IgD-negative memory B cell (primary cell): ENCODE results near the gene TMEM63A. TPM values are rescaled to one million over a fixed set of nuclear protein-coding genes. Genes with fewer than 3 reads are reported as not detected.
"Not testable (repeated sequence)": the region's sequence is repeated elsewhere in the genome, so short reads cannot be mapped to it uniquely, and the experiment has no call there.

Experiments used
- H3K27ac Mint-ChIP-seq, 3 donors: one replicate each; pipeline ENCODE4 v1.8.0; 2020 to 2022; ENCODE audit warnings: mild to moderate bottlenecking in 3 of 3, mixed read lengths in 3 of 3, moderate library complexity in 1 of 3
- H3K27me3 Mint-ChIP-seq: one replicate; pipeline ENCODE4 v1.8.0; 2021; ENCODE audit warnings: mixed read lengths
- H3K36me3 Mint-ChIP-seq: one replicate; pipeline ENCODE4 v1.8.0; 2020; ENCODE audit warnings: mild to moderate bottlenecking, mixed read lengths
- H3K4me1 Mint-ChIP-seq, 3 donors: one replicate each; pipeline ENCODE4 v1.8.0; 2020 to 2022; ENCODE audit warnings: mixed read lengths in 3 of 3, mild to moderate bottlenecking in 1 of 3
- H3K4me3 Mint-ChIP-seq, 4 donors: one replicate each; pipeline ENCODE4 v1.8.0; 2020 to 2022; ENCODE audit warnings: mild to moderate bottlenecking in 4 of 4, mixed read lengths in 4 of 4, moderate library complexity in 3 of 4
- H3K9me3 Mint-ChIP-seq, 3 donors: one replicate each; pipeline ENCODE4 v1.8.0; 2020 to 2021; ENCODE audit warnings: mixed read lengths in 3 of 3, mild to moderate bottlenecking in 1 of 3
- polyA plus RNA-seq: library from polyadenylated mRNA; unstranded; fragments of 300-500 nt; fragmentation: Illumina TruSeq; gene quantifications from one replicate; pipeline ENCODE4 v1.2.3, GENCODE V29; 2021

TMEM63A gene
- polyA plus RNA-seq, 1 donor from 2014 or later, result 32.1 TPM

- H3K9me3 Mint-ChIP-seq, result no peaks in the 10 kb centered on the region
- peak overlapping the region in 1 of 3 donors; percentile 86 for H3K27ac Mint-ChIP-seq
- H3K4me1 Mint-ChIP-seq, result peaks cover 13 to 20% (median 17%) of the 10 kb centered on the region in 3 donors
- H3K27me3 Mint-ChIP-seq, result no peaks in the 10 kb centered on the region
- H3K4me3 Mint-ChIP-seq, result no peak overlapping the region
- H3K36me3 Mint-ChIP-seq, result peaks cover 2% of the 10 kb centered on the region
These were observed 38.8 kb downstream of the TMEM63A start for GRCh38 chr1:225843426-225843795.

GRCh38 chr1:225842788-225843425, 39.3 kb downstream of the TMEM63A start:
- H3K4me3 Mint-ChIP-seq, result no peak overlapping the region
- peaks cover 10 to 15% (median 12%) of the 10 kb centered on the region in 3 donors for H3K4me1 Mint-ChIP-seq
- H3K27ac Mint-ChIP-seq, result peak overlapping the region in 2 of 3 donors; percentile 1 to 34

GRCh38 chr1:225842074-225842473, 40.1 kb downstream of the TMEM63A start:
- no peaks in the 10 kb centered on the region for H3K9me3 Mint-ChIP-seq
- peak overlapping the region in 1 of 3 donors; percentile 59 for H3K27ac Mint-ChIP-seq
- peaks cover 7 to 11% (median 8%) of the 10 kb centered on the region in 3 donors for H3K4me1 Mint-ChIP-seq
- H3K4me3 Mint-ChIP-seq, result no peak overlapping the region
- peaks cover 2% of the 10 kb centered on the region for H3K36me3 Mint-ChIP-seq
- no peaks in the 10 kb centered on the region for H3K27me3 Mint-ChIP-seq

More at GRCh38 chr1:225842788-225843425, 39.3 kb downstream of the TMEM63A start:
- no peaks in the 10 kb centered on the region for H3K27me3 Mint-ChIP-seq
- H3K36me3 Mint-ChIP-seq, result peaks cover 2% of the 10 kb centered on the region
- H3K9me3 Mint-ChIP-seq, result no peaks in the 10 kb centered on the region

GRCh38 chr1:225840713-225841112, 41.5 kb downstream of the TMEM63A start:
- no peaks in the 10 kb centered on the region for H3K9me3 Mint-ChIP-seq
- peaks cover 2 to 5% (median 3%) of the 10 kb centered on the region in 3 donors for H3K4me1 Mint-ChIP-seq
- no peak overlapping the region for H3K4me3 Mint-ChIP-seq
- no peaks in the 10 kb centered on the region for H3K36me3 Mint-ChIP-seq
- no peaks in the 10 kb centered on the region for H3K27me3 Mint-ChIP-seq
- peak overlapping the region in 1 of 3 donors; percentile 35 for H3K27ac Mint-ChIP-seq

- H3K27me3 Mint-ChIP-seq, result no peaks in the 10 kb centered on the region
- H3K4me3 Mint-ChIP-seq, result peak overlapping the region in 1 of 4 donors; percentile 21
- H3K9me3 Mint-ChIP-seq, result no peaks in the 10 kb centered on the region
- peaks cover 2 to 5% (median 3%) of the 10 kb centered on the region in 3 donors for H3K4me1 Mint-ChIP-seq
- H3K27ac Mint-ChIP-seq, result peak overlapping the region in 1 of 3 donors; percentile 35
- H3K36me3 Mint-ChIP-seq, result no peaks in the 10 kb centered on the region
These were observed 42.0 kb downstream of the TMEM63A start for GRCh38 chr1:225840223-225840610.

GRCh38 chr1:225838793-225839192, 43.4 kb downstream of the TMEM63A start:
- Mint-ChIP-seq H3K4me1 (peaks cover 2 to 5% (median 3%) of the 10 kb centered on the region in 3 donors), H3K9me3 (no peaks in the 10 kb centered on the region), H3K36me3 (no peaks in the 10 kb centered on the region), H3K27me3 (no peaks in the 10 kb centered on the region), H3K4me3 (no peak overlapping the region), H3K27ac (no peak overlapping the region)

- not testable (repeated sequence) for H3K36me3 Mint-ChIP-seq, H3K4me3 Mint-ChIP-seq, H3K27me3 Mint-ChIP-seq, H3K9me3 Mint-ChIP-seq, H3K4me1 Mint-ChIP-seq
- peak overlapping the region in 1 of 3 donors; percentile 84 for H3K27ac Mint-ChIP-seq
These were observed 45.9 kb downstream of the TMEM63A start for GRCh38 chr1:225836296-225836695.

- Mint-ChIP-seq H3K27ac (peak overlapping the region in 1 of 3 donors; percentile 84), H3K9me3 (no peaks in the 10 kb centered on the region), H3K36me3 (no peaks in the 10 kb centered on the region)
These were observed 46.3 kb downstream of the TMEM63A start for GRCh38 chr1:225835856-225836255.

GRCh38 chr1:225834417-225835329, 47.5 kb downstream of the TMEM63A start:
- Mint-ChIP-seq H3K27ac (no peak overlapping the region), H3K4me1 (peaks cover 0 to 4% (median 0%) of the 10 kb centered on the region in 3 donors), H3K36me3 (no peaks in the 10 kb centered on the region), H3K27me3 (no peaks in the 10 kb centered on the region), H3K9me3 (no peaks in the 10 kb centered on the region), H3K4me3 (no peak overlapping the region)

More at GRCh38 chr1:225835856-225836255, 46.3 kb downstream of the TMEM63A start:
- Mint-ChIP-seq H3K4me3 (no peak overlapping the region), H3K27me3 (no peaks in the 10 kb centered on the region), H3K4me1 (peaks cover 0 to 4% (median 0%) of the 10 kb centered on the region in 3 donors)

GRCh38 chr1:225830841-225831240, 51.3 kb downstream of the TMEM63A start:
- H3K27ac Mint-ChIP-seq, result no peak overlapping the region
- H3K9me3 Mint-ChIP-seq, result no peaks in the 10 kb centered on the region

GRCh38 chr1:225828706-225829345, 53.4 kb downstream of the TMEM63A start:
- Mint-ChIP-seq H3K4me1 (peaks cover 0 to 4% (median 0%) of the 10 kb centered on the region in 3 donors), H3K4me3 (no peak overlapping the region), H3K36me3 (peaks cover 2% of the 10 kb centered on the region), H3K27ac (no peak overlapping the region), H3K27me3 (no peaks in the 10 kb centered on the region), H3K9me3 (no peaks in the 10 kb centered on the region)

More at GRCh38 chr1:225830841-225831240, 51.3 kb downstream of the TMEM63A start:
- no peaks in the 10 kb centered on the region for H3K27me3 Mint-ChIP-seq
- peaks cover 2% of the 10 kb centered on the region for H3K36me3 Mint-ChIP-seq
- H3K4me1 Mint-ChIP-seq, result peaks cover 0 to 2% (median 0%) of the 10 kb centered on the region in 3 donors
- peak overlapping the region in 1 of 4 donors; percentile 60 for H3K4me3 Mint-ChIP-seq

GRCh38 chr1:225827076-225827475, 55.1 kb downstream of the TMEM63A start:
- H3K9me3 Mint-ChIP-seq, result no peaks in the 10 kb centered on the region
- H3K4me3 Mint-ChIP-seq, result no peak overlapping the region
- H3K27me3 Mint-ChIP-seq, result no peaks in the 10 kb centered on the region
- H3K27ac Mint-ChIP-seq, result no peak overlapping the region
- peaks cover 2% of the 10 kb centered on the region for H3K36me3 Mint-ChIP-seq
- peaks cover 0 to 4% (median 0%) of the 10 kb centered on the region in 3 donors for H3K4me1 Mint-ChIP-seq

GRCh38 chr1:225825607-225826007, 56.6 kb downstream of the TMEM63A start:
- no peaks in the 10 kb centered on the region for H3K9me3 Mint-ChIP-seq
- H3K27me3 Mint-ChIP-seq, result no peaks in the 10 kb centered on the region
- H3K27ac Mint-ChIP-seq, result peak overlapping the region in 1 of 3 donors; percentile 59
- H3K4me1 Mint-ChIP-seq, result peaks cover 0 to 2% (median 0%) of the 10 kb centered on the region in 3 donors
- no peak overlapping the region for H3K4me3 Mint-ChIP-seq
- H3K36me3 Mint-ChIP-seq, result peaks cover 2% of the 10 kb centered on the region

GRCh38 chr1:225825078-225825477, 57.1 kb downstream of the TMEM63A start:
- Mint-ChIP-seq H3K9me3 (no peaks in the 10 kb centered on the region), H3K4me3 (no peak overlapping the region), H3K4me1 (peaks cover 0 to 2% (median 0%) of the 10 kb centered on the region in 3 donors), H3K27me3 (no peaks in the 10 kb centered on the region), H3K36me3 (peaks cover 2% of the 10 kb centered on the region), H3K27ac (no peak overlapping the region)

GRCh38 chr1:225824533-225824941, 57.6 kb downstream of the TMEM63A start:
- Mint-ChIP-seq H3K4me1 (peaks cover 0 to 2% (median 0%) of the 10 kb centered on the region in 3 donors), H3K27me3 (no peaks in the 10 kb centered on the region), H3K27ac (no peak overlapping the region), H3K4me3 (no peak overlapping the region), H3K36me3 (peaks cover 2% of the 10 kb centered on the region), H3K9me3 (no peaks in the 10 kb centered on the region)
